Heart left ventricle (tissue), 16 donors: Measurements from ENCODE around the gene ALKBH7. TPM values are rescaled to one million over a fixed set of nuclear protein-coding genes. Genes with fewer than 3 reads are reported as not detected.
"Not testable (repeated sequence)": the region's sequence is repeated elsewhere in the genome, so short reads cannot be mapped to it uniquely, and the experiment has no call there.

Experiments used
- ATAC-seq, 4 donors: fragments of 200-7000 bp; cut with Tn5 transposase; one replicate each; pipeline ENCODE4 v1.9.1; 2020 to 2022; ENCODE audit warnings: moderate library complexity in 4 of 4, mild to moderate bottlenecking in 3 of 4, moderate number of reproducible peaks in 1 of 4
- DNase-seq, 5 donors: peaks; one replicate each; pipeline ENCODE4 v3.0.0-alpha.2; 2020
- H3K27ac ChIP-seq, 12 donors: fragments of 200-600 bp; sonication (generic) in 4 of 12; one replicate each; pipeline versions ENCODE4 v1.5.0 to v1.8.0; 2016 to 2022; ENCODE audit warnings: mild to moderate bottlenecking in 2 of 12
- H3K27me3 ChIP-seq, 9 donors: fragments of 200-600 bp; sonication (generic) in 2 of 9; one replicate each; pipeline versions ENCODE4 v1.5.1 to v1.8.0; 2016 to 2022; ENCODE audit warnings: mild to moderate bottlenecking in 3 of 9
- H3K36me3 ChIP-seq, 9 donors: fragments of 200-600 bp; sonication (generic) in 2 of 9; one replicate each; pipeline versions ENCODE4 v1.5.0 to v1.8.0; 2018 to 2022; ENCODE audit warnings: mild to moderate bottlenecking in 2 of 9
- H3K4me1 ChIP-seq, 12 donors: fragments of 200-600 bp; sonication (generic) in 4 of 12; one replicate each; pipeline versions ENCODE4 v1.5.0 to v1.8.0; 2016 to 2022; ENCODE audit warnings: mild to moderate bottlenecking in 3 of 12
- H3K4me3 ChIP-seq, 12 donors: fragments of 200-600 bp; sonication (generic) in 4 of 12; one replicate each; pipeline versions ENCODE4 v1.5.0 to v1.8.0; 2017 to 2022; ENCODE audit warnings: mild to moderate bottlenecking in 9 of 12, moderate library complexity in 4 of 12
- H3K9me3 ChIP-seq, 12 donors: fragments of 200-600 bp; sonication (generic) in 4 of 12; one replicate each; pipeline versions ENCODE4 v1.5.0 to v1.8.0; 2016 to 2022; ENCODE audit warnings: mild to moderate bottlenecking in 1 of 12
- CTCF ChIP-seq, 12 donors: fragments of 200-600 bp; sonication (generic) in 4 of 12; IDR thresholded peaks; one replicate each; pipeline versions ENCODE4 v1.5.0 to v1.8.0; 2018 to 2022; ENCODE audit warnings: antibody characterized with exemption in 12 of 12, mild to moderate bottlenecking in 5 of 12
- POLR2A ChIP-seq, 2 donors: fragments of 450-650 bp; IDR thresholded peaks; one replicate each; pipeline ENCODE4 v1.6.1; 2017; ENCODE audit warnings: antibody characterized with exemption in 2 of 2, mild to moderate bottlenecking in 2 of 2, moderate library complexity in 2 of 2
- WGBS, 4 donors: extraction: QIAGEN DNeasy Blood & Tissue Kit in 2 of 4; methylation state at CpG; one replicate each; pipeline versions ENCODE4 v1.1.5 to v1.1.7; 2013 to 2018; 5-methylcytosine and 5-hydroxymethylcytosine counted together
- intact Hi-C, 10 donors: fragments of 100-400 bp; cut with DNase I; formaldehyde crosslinking; loops; one replicate each; pipeline versions ENCODE4 v1.11.1 to v1.14.2; 2022
- polyA plus RNA-seq, 2 donors: library from polyadenylated mRNA; stranded (reverse); fragments of 200-250 nt; gene quantifications; one replicate each; pipeline ENCODE4 v1.2.3, GENCODE V29; 2013
- total RNA-seq, 9 donors: library from RNA; depleted of rRNA in 2 of 9; stranded (reverse); fragments of >200 nt in 2 of 9; fragmentation: NEBNext Ultra II Directional in 3 of 9; extraction: Animal tissue kit (Norgen Biotek cat#: 25700) in 3 of 9; gene quantifications; one replicate each; pipeline versions ENCODE4 v1.1.0 to v1.2.4, GENCODE V29; 2016 to 2023
- donor health status: ischemic (EF 13 %, LVEDD 7.1; RV severe dilation, severe dysfunction).
- donor health status: healthy with polysubstance abuse.
- donor health status: DM: no; HTN: yes; CAD: no.
- donor health status: DM: no; HTN: no; CAD: no.
- donor health status: ischemic (EF 25% LVEDD 6.9; RV normal size, moderate dysfunction).
- donor health status: ischemic (EF 25% LVEDD 5.7; RV mildly dilated, moderate dysfunction).
- donor health status: healthy.
- donor health status: DM: yes; HTN: yes; CAD: no.
- donor health status: ischemic (EF 35%, LVEDD 5.7; RV mildly dilated, moderate dysfunction).
- donor health status: nonischemic (EF 11% LVEDD 7.7; RV severe dilation, severe dysfunction).
- donor health status: DM: yes; HTN: yes; CAD: no.
- donor health status: PGD.
- donor health status: ischemic (EF 29% LVEDD 5.4; RV normal size, mild dysfunction).
- donor health status: nonischemic (EF 23%, LVEDD 6.1; RV moderate dilation, normal function).

The ALKBH7 gene
- total and polyA plus RNA-seq, 11 donors: 92.4 to 214 (median 141) TPM

DNA sequence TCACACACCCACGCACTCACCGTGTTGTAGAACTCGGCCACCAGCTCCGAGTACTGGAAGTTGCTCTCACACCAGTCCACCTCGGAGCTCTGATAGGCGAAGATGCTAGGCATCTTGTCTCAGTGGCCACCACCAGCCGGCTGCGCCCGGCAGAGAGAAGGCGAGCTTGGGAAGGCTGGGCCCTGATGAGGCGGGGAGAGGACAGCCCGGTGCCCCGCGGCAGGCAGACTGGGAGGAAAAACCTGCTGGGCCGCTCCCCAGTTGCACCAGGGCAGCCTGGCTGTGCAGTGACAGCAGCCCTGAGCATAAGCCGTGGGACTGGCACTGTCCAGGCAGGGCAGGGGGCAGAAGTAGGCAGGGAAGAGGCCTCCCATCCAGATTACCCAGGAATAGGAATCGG, 39.2 kb upstream of the ALKBH7 start, which contains the start of gene ACER1:
Gene ACER1, minus strand, starts transcription at position 174 of the 400 bp plus-strand sequence. Its CDS starts 61 bp downstream, at position 113.
- no peaks in the 10 kb centered on the region for H3K4me1 ChIP-seq
- TF ChIP-seq POLR2A (IDR thresholded peaks at IDR 0.05) (no peak), CTCF (IDR thresholded peaks at IDR 0.05) (no peak)
- intact Hi-C loops: no loop called here
- WGBS, 4 donors: 75 to 85% (median 78%) methylated on average over 17 of the region's 17 CpGs
- peaks cover 0 to 5% (median 0%) of the 10 kb centered on the region in 9 donors for H3K27me3 ChIP-seq
- H3K36me3 ChIP-seq: no peaks in the 10 kb centered on the region
- no peak within 1 kb of the TSS for H3K4me3 ChIP-seq
- DNase-seq (no peak), ATAC-seq (no peak)
- no peaks in the 10 kb centered on the region for H3K9me3 ChIP-seq
- H3K27ac ChIP-seq: no peak within 1 kb of the TSS

GRCh38 chr19:6334490-6335285, 37.9 kb upstream of the ALKBH7 start:
- no peak for ATAC-seq
- peaks cover 0 to 3% (median 0%) of the 10 kb centered on the region in 12 donors for H3K9me3 ChIP-seq
- no peak for DNase-seq
- intact Hi-C loops: no loop called here
- H3K4me1 ChIP-seq: no peaks in the 10 kb centered on the region
- 87 to 92% (median 90%) methylated on average over 6 of the region's 6 CpGs for WGBS, 4 donors
- no peak overlapping the region for H3K4me3 ChIP-seq
- H3K27me3 ChIP-seq: peaks cover 0 to 5% (median 0%) of the 10 kb centered on the region in 9 donors
- H3K36me3 ChIP-seq: no peaks in the 10 kb centered on the region
- no peak for TF ChIP-seq CTCF (IDR thresholded peaks at IDR 0.05)
- no peak overlapping the region for H3K27ac ChIP-seq

DNA sequence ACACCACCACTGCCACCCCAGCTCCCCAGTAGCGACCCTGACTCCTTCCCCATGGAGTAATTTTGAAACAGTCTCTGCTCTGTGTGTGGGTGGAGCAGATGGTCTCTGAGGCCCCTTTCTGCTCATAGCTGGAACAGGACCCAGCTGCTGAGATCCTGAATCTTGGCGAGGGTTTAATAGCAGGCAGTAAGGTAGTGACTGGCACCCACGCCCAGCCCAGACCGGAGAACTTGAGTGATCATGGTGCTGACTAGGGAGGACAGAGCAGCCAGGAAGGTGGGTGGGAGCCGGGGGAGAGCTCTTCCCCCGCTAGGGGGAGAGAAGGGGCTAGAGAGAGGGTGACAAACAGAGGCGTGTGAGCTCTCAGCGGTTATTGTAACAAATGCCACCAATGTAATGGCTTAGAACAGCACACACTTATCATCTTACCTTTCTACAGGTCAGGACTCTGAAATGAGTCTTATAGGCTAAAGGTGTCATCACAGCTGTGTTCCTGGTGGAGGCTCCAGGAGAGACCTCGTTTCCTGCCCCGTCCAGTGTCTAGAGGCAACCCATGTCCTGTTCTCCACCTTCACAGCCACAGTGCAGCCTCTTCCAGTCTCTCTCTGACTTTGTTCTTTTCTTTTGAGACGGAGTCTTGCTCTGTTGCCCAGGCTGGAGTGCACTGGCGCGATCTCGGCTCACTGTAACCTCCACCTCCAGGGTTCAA, 31.9 kb upstream of the ALKBH7 start:
- H3K9me3 ChIP-seq: peaks cover 0 to 3% (median 0%) of the 10 kb centered on the region in 12 donors
- H3K4me3 ChIP-seq: no peak overlapping the region
- H3K4me1 ChIP-seq: no peaks in the 10 kb centered on the region
- DNase-seq (no peak), ATAC-seq (no peak)
- 53 to 69% (median 60%) methylated on average over 14 of the region's 14 CpGs for WGBS, 4 donors
- intact Hi-C loops: no loop called here
- H3K36me3 ChIP-seq: no peaks in the 10 kb centered on the region
- TF ChIP-seq POLR2A (IDR thresholded peaks at IDR 0.05): no peak
- TF ChIP-seq CTCF (IDR thresholded peaks at IDR 0.05): no peak
- no peaks in the 10 kb centered on the region for H3K27me3 ChIP-seq
- no peak overlapping the region for H3K27ac ChIP-seq

- H3K36me3 ChIP-seq: no peaks in the 10 kb centered on the region
- intact Hi-C loops: no loop called here
- DNase-seq: no peak
- no peak overlapping the region for H3K4me3 ChIP-seq
- no peaks in the 10 kb centered on the region for H3K27me3 ChIP-seq
- no peak overlapping the region for H3K27ac ChIP-seq
- peaks cover 0 to 3% (median 0%) of the 10 kb centered on the region in 12 donors for H3K9me3 ChIP-seq
- ATAC-seq: no peak
- WGBS, 4 donors: 88 to 100% (median 98%) methylated on average over 1 of the region's 1 CpG
- no peak for TF ChIP-seq POLR2A (IDR thresholded peaks at IDR 0.05)
- no peak for TF ChIP-seq CTCF (IDR thresholded peaks at IDR 0.05)
- H3K4me1 ChIP-seq: no peaks in the 10 kb centered on the region
Measured at GRCh38 chr19:6343462-6343861, 29.1 kb upstream of the ALKBH7 start.

GRCh38 chr19:6349271-6349670, 23.3 kb upstream of the ALKBH7 start:
- H3K4me3 ChIP-seq, H3K9me3 ChIP-seq, intact Hi-C loops, H3K27me3 ChIP-seq, DNase-seq, ATAC-seq, H3K27ac ChIP-seq, H3K36me3 ChIP-seq, H3K4me1 ChIP-seq: not testable (repeated sequence)
- WGBS, 4 donors: 70 to 83% (median 80%) methylated on average over 2 of the region's 2 CpGs
